ENCODE measurements around the gene PRKCH. TPM values are rescaled to one million over a fixed set of nuclear protein-coding genes. Genes with fewer than 3 reads are reported as not detected.
A peak's percentile ranks its signal among the peaks of the same experiment; 100 is the strongest.

The PRKCH gene
- total RNA-seq, 1 donor from 2014 or later, result 9.0 TPM

DNA sequence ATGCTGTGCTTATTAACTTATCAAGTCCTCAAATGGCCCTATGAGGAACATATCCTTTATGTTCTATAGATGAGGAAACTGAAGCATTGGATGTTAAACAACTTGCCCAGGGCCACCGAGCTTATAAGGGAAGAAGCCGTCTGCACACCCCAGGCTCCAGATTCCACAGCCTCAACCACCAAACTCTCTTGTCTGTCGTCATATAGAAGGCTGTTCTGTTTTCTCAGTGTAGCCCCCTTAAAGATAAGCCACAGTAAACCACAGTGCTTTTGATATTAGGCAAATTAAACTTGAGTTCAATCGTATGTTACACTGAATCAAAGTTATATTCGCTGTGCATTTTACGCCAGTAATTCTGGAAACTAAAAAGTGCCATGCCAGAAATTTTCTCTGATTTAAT is 116.7 kb downstream of the PRKCH start:
- H3K4me1 Mint-ChIP-seq, result peaks cover 29% of the 10 kb centered on the region
- TF ChIP-seq, protein P1, sequence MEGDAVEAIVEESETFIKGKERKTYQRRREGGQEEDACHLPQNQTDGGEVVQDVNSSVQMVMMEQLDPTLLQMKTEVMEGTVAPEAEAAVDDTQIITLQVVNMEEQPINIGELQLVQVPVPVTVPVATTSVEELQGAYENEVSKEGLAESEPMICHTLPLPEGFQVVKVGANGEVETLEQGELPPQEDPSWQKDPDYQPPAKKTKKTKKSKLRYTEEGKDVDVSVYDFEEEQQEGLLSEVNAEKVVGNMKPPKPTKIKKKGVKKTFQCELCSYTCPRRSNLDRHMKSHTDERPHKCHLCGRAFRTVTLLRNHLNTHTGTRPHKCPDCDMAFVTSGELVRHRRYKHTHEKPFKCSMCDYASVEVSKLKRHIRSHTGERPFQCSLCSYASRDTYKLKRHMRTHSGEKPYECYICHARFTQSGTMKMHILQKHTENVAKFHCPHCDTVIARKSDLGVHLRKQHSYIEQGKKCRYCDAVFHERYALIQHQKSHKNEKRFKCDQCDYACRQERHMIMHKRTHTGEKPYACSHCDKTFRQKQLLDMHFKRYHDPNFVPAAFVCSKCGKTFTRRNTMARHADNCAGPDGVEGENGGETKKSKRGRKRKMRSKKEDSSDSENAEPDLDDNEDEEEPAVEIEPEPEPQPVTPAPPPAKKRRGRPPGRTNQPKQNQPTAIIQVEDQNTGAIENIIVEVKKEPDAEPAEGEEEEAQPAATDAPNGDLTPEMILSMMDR (IDR thresholded peaks at IDR 0.05; ENCODE audit: unreplicated experiment), result no peak
- H3K36me3 Mint-ChIP-seq, result no peaks in the 10 kb centered on the region
- no peak for DNase-seq (ENCODE audit: low spot score in 2 of 2, unreplicated experiment in 2 of 2)
- H3K9me3 Mint-ChIP-seq, result no peaks in the 10 kb centered on the region
- peak overlapping the region; percentile 62 for H3K27ac Mint-ChIP-seq
- H3K27me3 Mint-ChIP-seq (ENCODE audit: low read depth), result no peaks in the 10 kb centered on the region
- H3K4me3 Mint-ChIP-seq, result no peak overlapping the region

DNA sequence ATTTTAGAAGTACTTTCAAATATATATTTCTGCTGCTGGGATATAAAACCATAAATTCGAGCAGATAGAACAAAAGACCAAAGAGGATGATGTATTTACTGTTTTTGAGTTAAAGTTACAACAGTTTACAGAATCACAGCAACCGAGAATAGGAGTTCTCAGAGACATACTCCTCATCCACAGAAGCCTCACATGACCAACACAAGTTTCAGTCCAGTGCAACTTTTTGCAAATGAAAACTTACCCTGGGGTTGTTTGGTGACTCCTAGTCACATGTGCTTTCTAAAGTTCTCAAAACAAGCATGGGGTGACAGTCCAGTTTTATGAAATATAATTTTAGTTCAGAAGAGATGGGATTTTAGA is 117.1 kb downstream of the PRKCH start:
- no peaks in the 10 kb centered on the region for H3K27me3 Mint-ChIP-seq (ENCODE audit: low read depth)
- no peak overlapping the region for H3K4me3 Mint-ChIP-seq
- no peaks in the 10 kb centered on the region for H3K9me3 Mint-ChIP-seq
- H3K36me3 Mint-ChIP-seq, result no peaks in the 10 kb centered on the region
- no peak for DNase-seq (ENCODE audit: low spot score in 2 of 2, unreplicated experiment in 2 of 2)
- TF ChIP-seq, protein P1 (IDR thresholded peaks at IDR 0.05; ENCODE audit: unreplicated experiment), result no peak
- peaks cover 24% of the 10 kb centered on the region for H3K4me1 Mint-ChIP-seq
- H3K27ac Mint-ChIP-seq, result peak overlapping the region; percentile 62

- Mint-ChIP-seq H3K27ac (peak overlapping the region; percentile 62), H3K9me3 (no peaks in the 10 kb centered on the region), H3K27me3 (ENCODE audit: low read depth) (no peaks in the 10 kb centered on the region), H3K4me3 (peak overlapping the region; percentile 4), H3K36me3 (no peaks in the 10 kb centered on the region), H3K4me1 (peaks cover 24% of the 10 kb centered on the region)
- TF ChIP-seq, protein P1 (IDR thresholded peaks at IDR 0.05; ENCODE audit: unreplicated experiment), result no peak
- no peak for DNase-seq (ENCODE audit: low spot score in 2 of 2, unreplicated experiment in 2 of 2)
Observed at GRCh38 chr14:61438860-61439765, 117.7 kb downstream of the PRKCH start.

DNA sequence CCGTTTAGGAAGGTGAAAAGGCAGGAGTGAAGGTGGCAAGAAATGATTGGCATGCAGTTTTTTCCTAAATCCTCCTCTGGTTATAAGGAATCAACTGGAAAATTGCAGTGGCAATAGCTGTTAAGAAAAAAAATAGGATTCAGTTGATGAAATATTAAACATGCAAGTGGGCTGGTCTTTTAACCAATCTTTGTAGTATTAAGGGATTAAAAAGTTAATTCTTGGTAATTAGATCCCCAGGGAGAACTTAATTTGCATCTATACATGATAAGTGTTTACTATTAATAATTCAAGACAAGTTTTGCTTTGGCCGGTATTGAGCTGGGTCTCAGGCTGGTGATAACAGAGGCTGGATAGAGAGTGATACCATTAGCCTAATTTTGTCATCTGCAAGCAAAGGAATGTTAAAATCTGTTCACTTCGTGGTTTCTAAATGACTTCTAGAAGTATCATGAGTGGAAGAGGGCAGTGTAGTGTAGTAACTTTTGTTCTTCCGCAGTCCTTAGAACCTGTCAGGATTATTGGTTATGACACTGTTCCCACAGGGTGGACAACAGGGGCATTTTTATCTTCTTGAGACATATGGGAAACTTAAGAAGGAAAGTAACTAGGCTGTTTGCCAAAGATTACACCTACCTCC is 118.5 kb downstream of the PRKCH start:
- Mint-ChIP-seq H3K27ac (peak overlapping the region; percentile 62), H3K4me3 (no peak overlapping the region), H3K9me3 (no peaks in the 10 kb centered on the region), H3K27me3 (ENCODE audit: low read depth) (no peaks in the 10 kb centered on the region), H3K4me1 (peaks cover 22% of the 10 kb centered on the region), H3K36me3 (no peaks in the 10 kb centered on the region)
- DNase-seq (ENCODE audit: low spot score in 2 of 2, unreplicated experiment in 2 of 2), result no peak
- TF ChIP-seq, protein P1 (IDR thresholded peaks at IDR 0.05; ENCODE audit: unreplicated experiment), result no peak

DNA sequence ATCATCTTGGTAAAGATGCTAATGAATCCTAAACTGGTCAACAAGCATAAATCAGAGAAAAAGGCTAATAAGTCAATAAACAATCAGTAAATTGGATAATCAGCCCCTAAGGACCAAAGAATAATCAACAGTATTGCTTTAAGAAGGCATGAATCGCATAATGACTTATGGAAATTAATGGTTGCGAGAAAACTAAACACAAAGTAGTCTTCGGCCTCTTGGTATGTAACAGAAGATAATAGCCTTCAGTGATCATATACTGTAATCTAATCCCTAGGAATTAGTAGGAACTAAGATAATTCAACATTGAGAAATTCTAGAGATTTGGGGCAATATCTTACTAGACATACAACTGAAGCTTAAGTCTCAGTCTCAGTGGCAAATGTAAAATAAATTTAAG is 122.1 kb downstream of the PRKCH start:
- H3K4me1 Mint-ChIP-seq, result peaks cover 17% of the 10 kb centered on the region
- no peaks in the 10 kb centered on the region for H3K9me3 Mint-ChIP-seq
- H3K36me3 Mint-ChIP-seq, result no peaks in the 10 kb centered on the region
- H3K4me3 Mint-ChIP-seq, result no peak overlapping the region
- TF ChIP-seq, protein P1 (IDR thresholded peaks at IDR 0.05; ENCODE audit: unreplicated experiment), result no peak
- DNase-seq (ENCODE audit: low spot score in 2 of 2, unreplicated experiment in 2 of 2), result no peak
- H3K27me3 Mint-ChIP-seq (ENCODE audit: low read depth), result no peaks in the 10 kb centered on the region
- no peak overlapping the region for H3K27ac Mint-ChIP-seq
